Esophagus (tissue), 2 donors: ENCODE results near the gene C15orf39. TPM values are rescaled to one million over a fixed set of nuclear protein-coding genes. Genes with fewer than 3 reads are reported as not detected.

Experiments used
- H3K27ac ChIP-seq, 2 donors: one replicate each; pipeline ENCODE4 v1.5.1; 2013; ENCODE audit warnings: low read depth in 2 of 2, mild to moderate bottlenecking in 2 of 2, inconsistent platforms in 1 of 2, low read length in 1 of 2, moderate library complexity in 1 of 2
- H3K27me3 ChIP-seq, 2 donors: one replicate each; pipeline ENCODE4 v1.6.1; 2013; ENCODE audit warnings: low read length in 2 of 2, control low read depth in 1 of 2, mild to moderate bottlenecking in 1 of 2; ENCODE audit not compliant: insufficient read depth in 2 of 2, control insufficient read depth in 1 of 2
- H3K36me3 ChIP-seq, 2 donors: one replicate each; pipeline ENCODE4 v1.6.1; 2013; ENCODE audit warnings: low read length in 1 of 2; ENCODE audit not compliant: control insufficient read depth in 2 of 2, insufficient read depth in 2 of 2
- H3K4me1 ChIP-seq, 2 donors: one replicate each; pipeline ENCODE4 v1.6.1; 2013; ENCODE audit warnings: low read length in 1 of 2; ENCODE audit not compliant: control insufficient read depth in 2 of 2, insufficient read depth in 2 of 2
- H3K4me3 ChIP-seq, 2 donors: one replicate each; pipeline ENCODE4 v1.5.1; 2013; ENCODE audit warnings: low read length in 2 of 2, mild to moderate bottlenecking in 2 of 2, low read depth in 1 of 2, moderate library complexity in 1 of 2
- H3K9me3 ChIP-seq, 2 donors: one replicate each; pipeline ENCODE4 v1.6.1; 2013; ENCODE audit warnings: mild to moderate bottlenecking in 2 of 2, low read depth in 1 of 2, low read length in 1 of 2, moderate library complexity in 1 of 2; ENCODE audit not compliant: control insufficient read depth in 2 of 2, insufficient read depth in 1 of 2
- WGBS, 2 donors: extraction: QIAGEN DNeasy Blood & Tissue Kit; methylation state at CpG; one replicate each; pipeline ENCODE4 v1.1.7; 2013; 5-methylcytosine and 5-hydroxymethylcytosine counted together
- polyA plus RNA-seq, 2 donors: library from polyadenylated mRNA; stranded (reverse); fragments of 200-250 nt; gene quantifications; one replicate each; pipeline ENCODE4 v1.2.3, GENCODE V29; 2013
- donor health status: healthy with polysubstance abuse.
- donor health status: Bipolar disorder and iron deficiency.

Gene C15orf39
- polyA plus RNA-seq, 2 donors = 14.7 to 15.7 TPM

- Histone ChIP-seq H3K27ac (no peak overlapping the region), H3K4me1 (no peaks in the 10 kb centered on the region), H3K4me3 (no peak overlapping the region), H3K9me3 (no peaks in the 10 kb centered on the region), H3K36me3 (no peaks in the 10 kb centered on the region), H3K27me3 (peaks cover 0 to 3% of the 10 kb centered on the region in 2 donors)
- WGBS, 2 donors = 88 to 92% methylated on average over 9 to 13 of the region's 13 CpGs
These were observed 26.1 kb downstream of the C15orf39 start for GRCh38 chr15:75227663-75228280.

- Histone ChIP-seq H3K4me1 (no peaks in the 10 kb centered on the region), H3K27me3 (peaks cover 0 to 3% of the 10 kb centered on the region in 2 donors), H3K4me3 (no peak overlapping the region), H3K27ac (no peak overlapping the region), H3K9me3 (no peaks in the 10 kb centered on the region), H3K36me3 (no peaks in the 10 kb centered on the region)
- 80 to 84% methylated on average over 9 of the region's 9 CpGs for WGBS, 2 donors
These were observed 27.1 kb downstream of the C15orf39 start for GRCh38 chr15:75228787-75229186.

- Histone ChIP-seq H3K36me3 (no peaks in the 10 kb centered on the region), H3K27me3 (peaks cover 0 to 3% of the 10 kb centered on the region in 2 donors), H3K27ac (no peak overlapping the region), H3K9me3 (no peaks in the 10 kb centered on the region), H3K4me1 (no peaks in the 10 kb centered on the region), H3K4me3 (no peak overlapping the region)
- WGBS, 2 donors = 88 to 90% methylated on average over 21 of the region's 21 CpGs
These were observed 27.7 kb downstream of the C15orf39 start for GRCh38 chr15:75229191-75230015.

GRCh38 chr15:75230016-75230343, 28.3 kb downstream of the C15orf39 start:
- Histone ChIP-seq H3K4me3 (no peak overlapping the region), H3K4me1 (no peaks in the 10 kb centered on the region), H3K27me3 (peaks cover 0 to 3% of the 10 kb centered on the region in 2 donors), H3K36me3 (no peaks in the 10 kb centered on the region), H3K27ac (no peak overlapping the region), H3K9me3 (peaks cover 0 to 4% of the 10 kb centered on the region in 2 donors)
- WGBS, 2 donors = 80 to 86% methylated on average over 2 of the region's 2 CpGs

GRCh38 chr15:75230551-75231371, 29.1 kb downstream of the C15orf39 start:
- Histone ChIP-seq H3K36me3 (no peaks in the 10 kb centered on the region), H3K27ac (no peak overlapping the region), H3K9me3 (peaks cover 0 to 4% of the 10 kb centered on the region in 2 donors), H3K27me3 (peaks cover 0 to 3% of the 10 kb centered on the region in 2 donors), H3K4me1 (no peaks in the 10 kb centered on the region), H3K4me3 (no peak overlapping the region)
- WGBS, 2 donors = 68 to 75% methylated on average over 15 to 16 of the region's 16 CpGs

- Histone ChIP-seq H3K27me3 (peaks cover 0 to 3% of the 10 kb centered on the region in 2 donors), H3K9me3 (peaks cover 0 to 4% of the 10 kb centered on the region in 2 donors)
- 75 to 81% methylated on average over 4 of the region's 4 CpGs for WGBS, 2 donors
These were observed 30.2 kb downstream of the C15orf39 start for GRCh38 chr15:75231836-75232235.

GRCh38 chr15:75232252-75232813, 30.7 kb downstream of the C15orf39 start:
- WGBS, 2 donors = 88 to 91% methylated on average over 12 of the region's 12 CpGs
- Histone ChIP-seq H3K4me3 (no peak overlapping the region), H3K9me3 (peaks cover 0 to 4% of the 10 kb centered on the region in 2 donors), H3K27me3 (no peaks in the 10 kb centered on the region), H3K27ac (no peak overlapping the region), H3K4me1 (no peaks in the 10 kb centered on the region), H3K36me3 (no peaks in the 10 kb centered on the region)

More at GRCh38 chr15:75231836-75232235, 30.2 kb downstream of the C15orf39 start:
- Histone ChIP-seq H3K27ac (no peak overlapping the region), H3K4me3 (no peak overlapping the region), H3K4me1 (no peaks in the 10 kb centered on the region), H3K36me3 (no peaks in the 10 kb centered on the region)

GRCh38 chr15:75232826-75233503, 31.3 kb downstream of the C15orf39 start:
- Histone ChIP-seq H3K4me3 (no peak overlapping the region), H3K4me1 (no peaks in the 10 kb centered on the region), H3K9me3 (peaks cover 0 to 4% of the 10 kb centered on the region in 2 donors), H3K27ac (no peak overlapping the region), H3K36me3 (no peaks in the 10 kb centered on the region), H3K27me3 (no peaks in the 10 kb centered on the region)
- 87 to 88% methylated on average over 17 of the region's 17 CpGs for WGBS, 2 donors
